CD4-positive, CD25-positive, alpha-beta regulatory T cell (primary cell): ENCODE measurements around the gene GLRX5. TPM values are rescaled to one million over a fixed set of nuclear protein-coding genes. Genes with fewer than 3 reads are reported as not detected.

Source experiments
- ATAC-seq, 2 donors: fragments of 150-1000 bp; cut with Tn5 transposase; one replicate each; pipeline ENCODE4 v1.10.0; 2021; ENCODE audit warnings: low read depth in 2 of 2, moderate number of reproducible peaks in 2 of 2, moderate library complexity in 1 of 2
- DNase-seq, 3 donors: peaks; one replicate each; pipeline versions ENCODE4 v3.0.0 to v3.0.0-alpha.2; 2012 to 2022; ENCODE audit warnings: mixed read lengths in 1 of 3
- H3K27ac ChIP-seq: one replicate; pipeline ENCODE4 v1.7.0; 2013; ENCODE audit warnings: mild to moderate bottlenecking, low read length; ENCODE audit not compliant: insufficient read depth, poor library complexity, severe bottlenecking
- H3K27me3 ChIP-seq: one replicate; pipeline ENCODE4 v1.7.0; 2013; ENCODE audit warnings: low read length; ENCODE audit not compliant: control insufficient read depth, insufficient read depth
- H3K36me3 ChIP-seq: one replicate; pipeline ENCODE4 v1.7.0; 2013; ENCODE audit warnings: mild to moderate bottlenecking, low read length, moderate library complexity; ENCODE audit not compliant: control insufficient read depth, insufficient read depth
- H3K4me1 ChIP-seq: 2 replicates; pipeline ENCODE4 v1.7.0; 2013; ENCODE audit warnings: mild to moderate bottlenecking, low read length; ENCODE audit not compliant: insufficient read depth, control insufficient read depth, poor library complexity, severe bottlenecking
- H3K4me3 ChIP-seq: one replicate; pipeline ENCODE4 v1.7.0; 2013; ENCODE audit warnings: low read depth, mild to moderate bottlenecking, low read length, moderate library complexity
- H3K9me3 ChIP-seq, 2 experiments: 1 replicate in 1 of 2; 2 replicates in 1 of 2; pipeline ENCODE4 v1.7.0; 2013; ENCODE audit warnings: low read length in 2 of 2, mild to moderate bottlenecking in 1 of 2, moderate library complexity in 1 of 2; ENCODE audit not compliant: control insufficient read depth in 2 of 2
- H3K27ac Mint-ChIP-seq, 3 donors: one replicate each; pipeline ENCODE4 v1.8.0; 2020 to 2022; ENCODE audit warnings: mild to moderate bottlenecking in 3 of 3, mixed read lengths in 3 of 3, moderate library complexity in 2 of 3
- H3K27me3 Mint-ChIP-seq: one replicate; pipeline ENCODE4 v1.8.0; 2022; ENCODE audit warnings: mild to moderate bottlenecking, mixed read lengths
- H3K36me3 Mint-ChIP-seq: one replicate; pipeline ENCODE4 v1.8.0; 2020; ENCODE audit warnings: mixed read lengths
- H3K4me1 Mint-ChIP-seq, 4 donors: one replicate each; pipeline ENCODE4 v1.8.0; 2020 to 2022; ENCODE audit warnings: mixed read lengths in 4 of 4, mild to moderate bottlenecking in 1 of 4
- H3K4me3 Mint-ChIP-seq, 4 donors: one replicate each; pipeline ENCODE4 v1.8.0; 2020 to 2022; ENCODE audit warnings: mild to moderate bottlenecking in 4 of 4, mixed read lengths in 4 of 4, moderate library complexity in 3 of 4
- H3K9me3 Mint-ChIP-seq, 7 donors: one replicate each; pipeline ENCODE4 v1.8.0; 2020 to 2022; ENCODE audit warnings: mixed read lengths in 7 of 7, mild to moderate bottlenecking in 3 of 7, moderate library complexity in 2 of 7
- polyA plus RNA-seq, 4 donors: library from polyadenylated mRNA; unstranded; fragments of 300-500 nt; fragmentation: Illumina TruSeq; gene quantifications; one replicate each; pipeline ENCODE4 v1.2.3, GENCODE V29; 2021
- total RNA-seq: library from RNA; stranded (reverse); gene quantifications from one replicate; pipeline ENCODE4 v1.2.3, GENCODE V29; 2022

GLRX5 gene
- total RNA-seq (18.1 TPM), polyA plus RNA-seq (10 to 100 TPM; 54.2 to 71.9 (median 56.6) TPM)

- Mint-ChIP-seq H3K36me3 (peaks cover 3% of the 10 kb centered on the region), H3K9me3 (peaks cover 0 to 3% (median 0%) of the 10 kb centered on the region in 7 donors), H3K27ac (peak within 1 kb of the TSS; percentile 96 to 98 (median 96)), H3K4me3 (peak within 1 kb of the TSS; percentile 90 to 96 (median 94)), H3K27me3 (no peaks in the 10 kb centered on the region), H3K4me1 (peaks cover 35 to 80% (median 66%) of the 10 kb centered on the region in 4 donors)
- Histone ChIP-seq H3K27me3 (no peaks in the 10 kb centered on the region), H3K9me3 (no peaks in the 10 kb centered on the region), H3K36me3 (peaks cover 2% of the 10 kb centered on the region), H3K4me1 (peaks cover 58% of the 10 kb centered on the region), H3K27ac (peak within 1 kb of the TSS; percentile 93), H3K4me3 (peak within 1 kb of the TSS; percentile 82)
- DNase-seq (peak; percentile 97 to 100 (median 99)), ATAC-seq (peak; percentile 88 to 91)
These were observed at the start of gene GLRX5 for GRCh38 chr14:95534299-95535225. TSS of gene GLRX5 (plus strand) at chr14:95535050. CDS start at chr14:95535090, 40 bp downstream.

DNA sequence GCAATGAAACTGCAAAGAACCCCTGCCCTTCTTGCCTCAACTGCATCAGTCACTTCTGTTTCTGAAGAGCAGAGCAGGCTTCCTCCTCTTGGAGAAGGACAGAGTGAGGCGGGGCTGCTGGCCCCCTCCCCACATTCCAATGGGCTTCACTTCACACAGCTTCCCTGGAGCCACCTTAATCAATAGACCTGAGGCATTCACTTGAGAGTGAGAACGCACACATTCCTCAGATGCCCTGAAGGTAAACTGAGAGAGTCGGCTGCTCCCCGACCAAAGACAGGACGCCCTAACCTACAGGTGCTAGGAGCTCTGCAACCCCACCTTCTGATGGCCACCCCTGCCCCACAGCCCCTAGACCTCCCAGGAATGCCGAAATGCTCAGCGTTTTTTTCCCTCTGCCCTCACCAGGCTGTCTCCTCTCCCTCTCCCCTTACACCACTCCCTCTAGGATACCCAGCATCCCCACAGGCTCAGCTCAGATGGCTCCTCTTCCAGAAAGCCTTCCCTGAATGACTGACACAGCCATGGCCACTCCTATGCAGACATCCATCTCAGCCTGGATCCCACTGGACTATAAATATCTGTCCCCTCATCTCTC lies 49.5 kb upstream of the GLRX5 start:
- DNase-seq (no peak), ATAC-seq (no peak)
- Mint-ChIP-seq H3K4me3 (peak overlapping the region in 1 of 4 donors; percentile 35), H3K9me3 (peaks cover 0 to under 1% (median 0%) of the 10 kb centered on the region in 7 donors), H3K27ac (peak overlapping the region; percentile 82 to 96 (median 90)), H3K27me3 (no peaks in the 10 kb centered on the region), H3K4me1 (peaks cover 12 to 81% (median 56%) of the 10 kb centered on the region in 4 donors), H3K36me3 (peaks cover 18% of the 10 kb centered on the region)
- H3K4me1 ChIP-seq = peaks cover 26% of the 10 kb centered on the region
- peaks cover 2% of the 10 kb centered on the region for H3K36me3 ChIP-seq
- H3K27me3 ChIP-seq = no peaks in the 10 kb centered on the region
- no peak overlapping the region for H3K4me3 ChIP-seq
- no peak overlapping the region for H3K27ac ChIP-seq
- H3K9me3 ChIP-seq = no peaks in the 10 kb centered on the region

DNA sequence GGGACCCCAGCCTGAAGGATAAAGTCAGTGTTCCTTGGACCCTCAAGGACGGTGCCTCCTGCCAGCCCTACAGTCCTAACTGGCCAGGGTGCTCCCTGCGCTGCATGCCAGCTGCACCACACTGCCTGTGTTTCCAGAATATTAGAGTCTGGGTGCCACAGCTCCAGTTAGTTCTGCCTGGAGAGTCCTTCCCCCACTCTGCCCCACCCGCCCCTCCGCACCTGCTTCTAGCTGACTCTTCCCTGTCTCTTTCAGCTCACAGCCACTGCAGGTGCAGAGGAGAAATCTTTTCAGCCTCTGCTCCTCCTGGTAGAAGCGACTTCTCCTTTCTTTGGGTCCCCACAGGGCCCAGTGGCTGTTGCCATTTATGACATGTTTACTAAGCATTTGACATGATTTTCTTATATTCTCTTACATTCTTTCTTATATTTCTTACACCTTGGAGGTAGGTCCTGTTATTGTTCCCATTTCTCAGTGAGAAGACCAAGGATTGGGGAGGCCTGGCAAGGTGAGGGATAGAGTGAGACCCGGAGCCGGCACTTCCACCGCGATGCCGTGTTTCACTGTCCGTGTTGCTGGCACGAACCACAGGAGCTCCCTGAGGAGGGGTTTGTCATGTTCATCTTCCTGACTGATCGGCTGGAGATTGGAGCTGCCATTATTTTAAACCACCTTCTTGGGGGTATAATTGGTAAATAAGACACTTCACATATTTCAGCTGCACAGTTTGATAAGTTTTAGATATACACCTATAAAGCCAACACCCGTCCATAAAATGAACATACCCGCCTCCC lies 47.8 kb upstream of the GLRX5 start:
- peaks cover 18 to 83% (median 60%) of the 10 kb centered on the region in 4 donors for H3K4me1 Mint-ChIP-seq
- H3K9me3 ChIP-seq = no peaks in the 10 kb centered on the region
- peak overlapping the region; percentile 71 to 83 (median 82) for H3K27ac Mint-ChIP-seq
- no peak for DNase-seq
- H3K36me3 ChIP-seq = peaks cover 2% of the 10 kb centered on the region
- H3K4me3 ChIP-seq = no peak overlapping the region
- no peak overlapping the region for H3K27ac ChIP-seq
- no peak overlapping the region for H3K4me3 Mint-ChIP-seq
- H3K4me1 ChIP-seq = peaks cover 16% of the 10 kb centered on the region
- H3K27me3 Mint-ChIP-seq = no peaks in the 10 kb centered on the region
- H3K9me3 Mint-ChIP-seq = no peaks in the 10 kb centered on the region
- H3K36me3 Mint-ChIP-seq = peaks cover 16% of the 10 kb centered on the region
- H3K27me3 ChIP-seq = no peaks in the 10 kb centered on the region
- ATAC-seq = no peak

DNA sequence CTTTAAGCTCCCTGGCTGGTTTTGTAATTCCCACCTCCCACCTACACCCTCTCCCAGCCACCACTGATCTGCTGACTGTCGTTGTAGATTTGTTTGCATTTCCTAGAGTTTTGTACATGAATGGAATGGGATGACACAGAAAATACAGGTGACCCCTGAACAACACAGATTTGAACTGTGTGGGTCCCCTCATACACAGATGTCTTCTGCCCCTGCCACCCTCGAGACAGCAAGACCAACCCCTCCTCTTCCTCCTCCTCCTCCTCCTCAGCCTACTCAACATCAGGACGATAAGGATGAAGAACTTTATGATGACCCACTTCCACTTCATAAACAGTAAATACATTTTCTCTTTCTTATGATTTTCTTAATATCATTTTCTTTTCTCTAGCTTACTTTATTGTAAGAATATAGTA lies 47.2 kb upstream of the GLRX5 start:
- Mint-ChIP-seq H3K4me1 (peaks cover 19 to 86% (median 60%) of the 10 kb centered on the region in 4 donors), H3K27ac (peak overlapping the region; percentile 71 to 83 (median 82)), H3K27me3 (no peaks in the 10 kb centered on the region), H3K36me3 (peaks cover 20% of the 10 kb centered on the region), H3K4me3 (no peak overlapping the region), H3K9me3 (no peaks in the 10 kb centered on the region)
- peaks cover 16% of the 10 kb centered on the region for H3K4me1 ChIP-seq
- H3K36me3 ChIP-seq = peaks cover 7% of the 10 kb centered on the region
- H3K27ac ChIP-seq = no peak overlapping the region
- no peak for ATAC-seq
- H3K27me3 ChIP-seq = no peaks in the 10 kb centered on the region
- H3K4me3 ChIP-seq = no peak overlapping the region
- no peak for DNase-seq
- no peaks in the 10 kb centered on the region for H3K9me3 ChIP-seq

- no peaks in the 10 kb centered on the region for H3K9me3 ChIP-seq
- H3K4me1 ChIP-seq = peaks cover 11% of the 10 kb centered on the region
- Mint-ChIP-seq H3K4me3 (no peak overlapping the region), H3K27ac (peak overlapping the region in 2 of 3 donors; percentile 82), H3K4me1 (peaks cover 19 to 86% (median 58%) of the 10 kb centered on the region in 4 donors), H3K27me3 (no peaks in the 10 kb centered on the region), H3K36me3 (peaks cover 20% of the 10 kb centered on the region), H3K9me3 (no peaks in the 10 kb centered on the region)
- H3K27me3 ChIP-seq = no peaks in the 10 kb centered on the region
- H3K27ac ChIP-seq = peak overlapping the region; percentile 15
- no peak overlapping the region for H3K4me3 ChIP-seq
- no peak for ATAC-seq
- peaks cover 7% of the 10 kb centered on the region for H3K36me3 ChIP-seq
- DNase-seq = no peak
These were observed 46.3 kb upstream of the GLRX5 start for GRCh38 chr14:95488376-95489213.

DNA sequence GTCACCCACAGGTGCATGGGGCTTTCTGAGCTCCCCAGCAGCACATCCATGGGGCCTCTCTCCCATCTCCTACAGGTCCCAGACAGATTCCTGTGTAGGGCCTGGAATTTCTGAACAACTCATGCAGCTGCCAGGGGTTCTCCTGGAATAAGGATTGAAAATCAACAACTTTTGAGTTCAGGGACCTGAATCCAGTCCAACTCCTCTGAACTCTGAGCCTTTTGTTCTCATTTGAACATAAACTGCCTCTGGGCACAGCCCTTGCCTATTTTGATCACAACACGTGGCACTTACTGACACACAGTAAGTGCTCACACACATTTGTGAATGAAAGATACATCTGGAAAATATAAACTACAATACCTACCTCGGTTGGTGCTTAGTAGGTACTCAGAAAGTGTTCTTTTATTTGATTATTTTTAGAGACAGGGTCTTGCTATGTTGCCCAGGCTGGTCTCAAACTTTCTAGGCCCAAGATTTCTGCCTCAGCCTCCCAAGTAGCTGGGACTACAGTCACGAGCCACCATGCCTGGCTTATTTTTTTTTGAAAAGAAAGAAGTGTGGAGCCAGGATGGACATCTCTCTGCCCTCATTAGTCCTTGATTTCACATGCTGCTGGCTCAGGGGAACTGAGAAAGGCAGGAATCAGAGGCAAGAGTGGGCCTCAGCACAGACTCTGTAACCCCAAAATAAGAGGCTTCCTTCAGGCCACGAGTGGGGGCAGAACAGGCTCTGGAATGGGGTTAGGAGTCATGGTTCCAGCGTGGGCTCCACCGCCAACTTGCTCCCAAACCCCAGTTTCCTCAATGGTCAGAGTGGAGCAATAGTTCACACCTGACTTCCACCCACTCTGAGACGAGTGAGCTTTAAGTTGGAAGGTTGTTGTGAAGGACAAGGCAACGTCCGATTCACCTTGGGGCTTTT lies 45.4 kb upstream of the GLRX5 start:
- peaks cover 11 to 83% (median 55%) of the 10 kb centered on the region in 4 donors for H3K4me1 Mint-ChIP-seq
- no peaks in the 10 kb centered on the region for H3K9me3 ChIP-seq
- H3K27me3 Mint-ChIP-seq = no peaks in the 10 kb centered on the region
- ATAC-seq = no peak
- peaks cover 7% of the 10 kb centered on the region for H3K36me3 ChIP-seq
- H3K4me1 ChIP-seq = peaks cover 8% of the 10 kb centered on the region
- H3K27ac Mint-ChIP-seq = peak overlapping the region in 2 of 3 donors; percentile 35 to 46
- no peaks in the 10 kb centered on the region for H3K9me3 Mint-ChIP-seq
- no peak overlapping the region for H3K4me3 ChIP-seq
- H3K36me3 Mint-ChIP-seq = peaks cover 23% of the 10 kb centered on the region
- H3K27ac ChIP-seq = no peak overlapping the region
- H3K27me3 ChIP-seq = no peaks in the 10 kb centered on the region
- no peak for DNase-seq
- H3K4me3 Mint-ChIP-seq = no peak overlapping the region
